Astrocyte (in vitro differentiated cells and primary cell): Measurements from ENCODE around the gene KCNAB1. TPM values are rescaled to one million over a fixed set of nuclear protein-coding genes. Genes with fewer than 3 reads are reported as not detected.

ENCODE experiments used
- DNase-seq: peaks from one replicate; pipeline ENCODE4 v3.0.0-alpha.2; 2010; ENCODE audit warnings: low read depth
- FAIRE-seq: peaks from 2 replicates; lab custom pipeline; 2011; peaks lifted over from hg19 to GRCh38; lab: Jason Lieb, UNC
- H2AFZ ChIP-seq: 2 replicates; pipeline ENCODE4 v1.6.0; 2012; ENCODE audit warnings: low read depth, low read length, inconsistent platforms
- H3K27ac ChIP-seq: 2 replicates; pipeline ENCODE4 v1.5.1; 2011; ENCODE audit warnings: low read depth, low read length, inconsistent platforms
- H3K27me3 ChIP-seq: 2 replicates; pipeline ENCODE4 v1.6.0; 2011; ENCODE audit warnings: low read length, inconsistent platforms; ENCODE audit not compliant: insufficient read depth
- H3K36me3 ChIP-seq: 2 replicates; pipeline ENCODE4 v1.5.1; 2011; ENCODE audit warnings: low read length, inconsistent platforms; ENCODE audit not compliant: insufficient read depth
- H3K4me1 ChIP-seq: 2 replicates; pipeline ENCODE4 v1.5.1; 2011; ENCODE audit warnings: low read length, inconsistent platforms; ENCODE audit not compliant: insufficient read depth
- H3K4me2 ChIP-seq: 2 replicates; pipeline ENCODE4 v1.6.0; 2012; ENCODE audit warnings: low read length, inconsistent platforms
- H3K4me3 ChIP-seq: 2 replicates; pipeline ENCODE4 v1.5.1; 2011; ENCODE audit warnings: low read depth, mild to moderate bottlenecking, low read length, inconsistent platforms; ENCODE audit not compliant: insufficient read depth
- H3K79me2 ChIP-seq: 2 replicates; pipeline ENCODE4 v1.6.0; 2012; ENCODE audit warnings: mild to moderate bottlenecking, low read length, inconsistent platforms; ENCODE audit not compliant: insufficient read depth
- H3K9ac ChIP-seq: 2 replicates; pipeline ENCODE4 v1.6.0; 2012; ENCODE audit warnings: mild to moderate bottlenecking, low read length, inconsistent platforms
- H3K9me3 ChIP-seq: 2 replicates; pipeline ENCODE4 v1.5.1; 2012; ENCODE audit warnings: low read depth, mild to moderate bottlenecking, low read length, inconsistent platforms; ENCODE audit not compliant: insufficient read depth
- H4K20me1 ChIP-seq: 2 replicates; pipeline ENCODE4 v1.6.0; 2012; ENCODE audit warnings: low read length, inconsistent platforms; ENCODE audit not compliant: insufficient read depth
- H3K27ac Mint-ChIP-seq: one replicate; pipeline ENCODE4 v1.8.0; 2021; ENCODE audit warnings: mild to moderate bottlenecking, mixed read lengths; ENCODE audit not compliant: unreplicated experiment
- H3K27me3 Mint-ChIP-seq: one replicate; pipeline ENCODE4 v1.8.0; 2021; ENCODE audit warnings: low read depth, mixed read lengths; ENCODE audit not compliant: unreplicated experiment
- H3K36me3 Mint-ChIP-seq: one replicate; pipeline ENCODE4 v1.8.0; 2021; ENCODE audit warnings: low read depth, mixed read lengths; ENCODE audit not compliant: unreplicated experiment
- H3K4me1 Mint-ChIP-seq: one replicate; pipeline ENCODE4 v1.8.0; 2021; ENCODE audit warnings: low read depth, mixed read lengths; ENCODE audit not compliant: unreplicated experiment
- H3K4me3 Mint-ChIP-seq: one replicate; pipeline ENCODE4 v1.8.0; 2021; ENCODE audit warnings: mild to moderate bottlenecking, moderate library complexity, mixed read lengths; ENCODE audit not compliant: unreplicated experiment
- H3K9me3 Mint-ChIP-seq: one replicate; pipeline ENCODE4 v1.8.0; 2021; ENCODE audit warnings: mild to moderate bottlenecking, mixed read lengths; ENCODE audit not compliant: unreplicated experiment
- EZH2 ChIP-seq: IDR thresholded peaks from 2 replicates; pipeline ENCODE4 v1.6.1; 2012; ENCODE audit warnings: mild to moderate bottlenecking, low read length, inconsistent platforms; ENCODE audit not compliant: insufficient read depth
- total RNA-seq: library from RNA; stranded (reverse); gene quantifications from 2 replicates; pipeline ENCODE4 v1.2.1, GENCODE V29; 2021
- TF ChIP-seq, protein P1 (sequence below): IDR thresholded peaks from 2 replicates; pipeline ENCODE4 v1.5.1; 2011; ENCODE audit warnings: low read depth, mild to moderate bottlenecking, inconsistent platforms, low read length, moderate library complexity; ENCODE audit not compliant: insufficient read depth

Gene KCNAB1
- total RNA-seq, 1 donor from 2014 or later = 0.30 TPM

DNA sequence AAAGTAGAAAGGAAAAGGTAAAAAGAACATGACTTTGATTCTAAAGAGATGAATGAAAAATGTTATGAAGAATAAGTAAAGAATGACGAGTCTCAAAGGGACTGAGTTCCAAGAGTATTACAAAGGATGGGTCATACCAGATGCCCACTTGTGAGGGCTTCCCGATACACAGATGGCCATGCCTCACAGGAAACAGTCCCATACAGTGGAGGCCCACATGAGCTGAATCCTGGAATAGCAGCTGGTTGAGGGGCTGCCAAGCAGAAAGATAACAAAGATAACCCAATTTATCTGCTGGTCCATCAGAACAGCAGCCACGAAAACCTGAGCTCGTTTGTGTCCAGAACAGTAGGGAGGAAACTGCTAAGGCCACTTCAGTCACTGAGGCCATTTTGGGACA, 430.9 kb downstream of the KCNAB1 start:
- TF ChIP-seq, protein P1, sequence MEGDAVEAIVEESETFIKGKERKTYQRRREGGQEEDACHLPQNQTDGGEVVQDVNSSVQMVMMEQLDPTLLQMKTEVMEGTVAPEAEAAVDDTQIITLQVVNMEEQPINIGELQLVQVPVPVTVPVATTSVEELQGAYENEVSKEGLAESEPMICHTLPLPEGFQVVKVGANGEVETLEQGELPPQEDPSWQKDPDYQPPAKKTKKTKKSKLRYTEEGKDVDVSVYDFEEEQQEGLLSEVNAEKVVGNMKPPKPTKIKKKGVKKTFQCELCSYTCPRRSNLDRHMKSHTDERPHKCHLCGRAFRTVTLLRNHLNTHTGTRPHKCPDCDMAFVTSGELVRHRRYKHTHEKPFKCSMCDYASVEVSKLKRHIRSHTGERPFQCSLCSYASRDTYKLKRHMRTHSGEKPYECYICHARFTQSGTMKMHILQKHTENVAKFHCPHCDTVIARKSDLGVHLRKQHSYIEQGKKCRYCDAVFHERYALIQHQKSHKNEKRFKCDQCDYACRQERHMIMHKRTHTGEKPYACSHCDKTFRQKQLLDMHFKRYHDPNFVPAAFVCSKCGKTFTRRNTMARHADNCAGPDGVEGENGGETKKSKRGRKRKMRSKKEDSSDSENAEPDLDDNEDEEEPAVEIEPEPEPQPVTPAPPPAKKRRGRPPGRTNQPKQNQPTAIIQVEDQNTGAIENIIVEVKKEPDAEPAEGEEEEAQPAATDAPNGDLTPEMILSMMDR = no peak
- no peak for TF ChIP-seq EZH2
- H4K20me1 ChIP-seq = peaks cover 53% of the 10 kb centered on the region
- H3K4me3 ChIP-seq = peak overlapping the region; percentile 95
- H3K4me1 Mint-ChIP-seq = peaks cover 58% of the 10 kb centered on the region
- peak overlapping the region; percentile 87 for H3K4me2 ChIP-seq
- no peaks in the 10 kb centered on the region for H3K9me3 Mint-ChIP-seq
- peaks cover 33% of the 10 kb centered on the region for H3K36me3 Mint-ChIP-seq
- H3K36me3 ChIP-seq = peaks cover 62% of the 10 kb centered on the region
- FAIRE-seq = no peak
- H3K9ac ChIP-seq = peak overlapping the region; percentile 99
- H3K4me1 ChIP-seq = peaks cover 48% of the 10 kb centered on the region
- peak; percentile 76 for DNase-seq
- H3K27me3 Mint-ChIP-seq = no peaks in the 10 kb centered on the region
- peaks cover 87% of the 10 kb centered on the region for H3K79me2 ChIP-seq
- H3K27me3 ChIP-seq = no peaks in the 10 kb centered on the region
- H3K27ac ChIP-seq = peak overlapping the region; percentile 96
- no peak overlapping the region for H2AFZ ChIP-seq
- H3K27ac Mint-ChIP-seq = peak overlapping the region; percentile 95
- H3K4me3 Mint-ChIP-seq = peak overlapping the region; percentile 92
- H3K9me3 ChIP-seq = no peaks in the 10 kb centered on the region

DNA sequence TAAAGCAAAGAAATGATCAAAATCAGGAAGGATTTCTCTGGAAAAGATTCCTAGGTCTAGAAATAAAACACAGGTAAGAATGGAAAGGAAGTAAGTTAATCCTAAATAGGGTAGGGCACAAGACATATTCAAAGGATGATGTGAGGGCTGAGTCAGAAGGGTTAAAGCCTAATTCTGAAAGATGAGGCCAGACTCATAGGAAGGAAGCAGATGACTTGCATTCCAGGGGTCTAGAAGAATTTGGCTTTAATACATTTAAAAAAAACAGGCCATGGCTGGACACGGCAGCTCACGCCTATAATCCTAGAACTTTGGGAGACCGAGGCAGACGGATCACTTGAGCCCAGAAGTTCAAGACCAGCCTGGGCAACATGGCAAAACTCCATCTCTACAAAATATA, 431.4 kb downstream of the KCNAB1 start:
- FAIRE-seq (peak; percentile 41), DNase-seq (peak; percentile 95)
- Mint-ChIP-seq H3K9me3 (no peaks in the 10 kb centered on the region), H3K27ac (peak overlapping the region; percentile 95), H3K27me3 (no peaks in the 10 kb centered on the region), H3K4me3 (peak overlapping the region; percentile 92), H3K36me3 (peaks cover 28% of the 10 kb centered on the region), H3K4me1 (peaks cover 53% of the 10 kb centered on the region)
- TF ChIP-seq EZH2 = no peak
- TF ChIP-seq, protein P1 = no peak
- Histone ChIP-seq H3K9ac (peak overlapping the region; percentile 99), H3K27ac (peak overlapping the region; percentile 96), H3K4me1 (peaks cover 48% of the 10 kb centered on the region), H4K20me1 (peaks cover 48% of the 10 kb centered on the region), H3K79me2 (peaks cover 82% of the 10 kb centered on the region), H3K36me3 (peaks cover 57% of the 10 kb centered on the region), H3K4me2 (peak overlapping the region; percentile 87), H2AFZ (no peak overlapping the region), H3K4me3 (peak overlapping the region; percentile 95), H3K9me3 (no peaks in the 10 kb centered on the region), H3K27me3 (no peaks in the 10 kb centered on the region)

DNA sequence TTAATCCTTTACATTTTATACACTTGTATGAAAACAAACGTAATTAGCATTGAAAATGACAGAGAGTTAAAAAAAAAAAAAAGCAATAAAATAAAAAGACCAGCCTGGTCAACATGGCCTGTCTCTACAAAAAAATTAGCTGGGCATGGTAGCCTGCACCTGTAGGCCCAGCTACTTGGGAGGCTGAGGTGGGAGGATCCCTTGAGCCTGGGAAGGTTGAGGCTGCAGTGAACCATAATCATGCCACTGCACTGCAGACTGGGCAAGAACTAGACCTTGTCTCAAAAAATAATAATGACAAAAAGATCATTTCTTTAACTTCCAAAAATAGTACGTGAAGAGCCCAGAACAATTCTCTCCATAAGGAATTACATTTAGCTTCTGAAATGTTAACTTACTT, 432.6 kb downstream of the KCNAB1 start:
- Mint-ChIP-seq H3K27me3 (no peaks in the 10 kb centered on the region), H3K9me3 (no peaks in the 10 kb centered on the region), H3K4me3 (peak overlapping the region; percentile 92), H3K27ac (peak overlapping the region; percentile 96), H3K36me3 (peaks cover 28% of the 10 kb centered on the region), H3K4me1 (peaks cover 42% of the 10 kb centered on the region)
- DNase-seq = no peak
- H3K4me2 ChIP-seq = peak overlapping the region; percentile 87
- peaks cover 70% of the 10 kb centered on the region for H3K79me2 ChIP-seq
- TF ChIP-seq, protein P1 = no peak
- no peak for TF ChIP-seq EZH2
- peaks cover 36% of the 10 kb centered on the region for H4K20me1 ChIP-seq
- H3K9ac ChIP-seq = peak overlapping the region; percentile 99
- H3K36me3 ChIP-seq = peaks cover 45% of the 10 kb centered on the region
- peaks cover 37% of the 10 kb centered on the region for H3K4me1 ChIP-seq
- H3K9me3 ChIP-seq = no peaks in the 10 kb centered on the region
- no peak for FAIRE-seq
- no peaks in the 10 kb centered on the region for H3K27me3 ChIP-seq
- H3K27ac ChIP-seq = peak overlapping the region; percentile 96
- no peak overlapping the region for H2AFZ ChIP-seq
- peak overlapping the region; percentile 95 for H3K4me3 ChIP-seq
